ENCODE data around the gene NBL1. TPM values are rescaled to one million over a fixed set of nuclear protein-coding genes. Genes with fewer than 3 reads are reported as not detected.
A peak's percentile ranks its signal among the peaks of the same experiment; 100 is the strongest.

NBL1 gene
- 10 to 100 TPM; 21.7 to 79.8 (median 34.8) TPM for polyA plus RNA-seq (ENCODE audit: insufficient read length in 10 of 10)
- long read RNA-seq, donor 1, transcript NBL1-202 (4 exons, 2,172 nt) = major isoform, 6 of 6 reads
- long read RNA-seq, donor 1, partial matches to known transcripts = 0 of 6 reads
- long read RNA-seq, donor 1, other reads (novel, unspliced or antisense) = 0 of 6 reads
- long read RNA-seq, donor 2, transcript NBL1-202 (4 exons, 2,172 nt) = major isoform, 6 of 6 reads
- long read RNA-seq, donor 2, partial matches to known transcripts = 0 of 6 reads
- long read RNA-seq, donor 2, other reads (novel, unspliced or antisense) = 0 of 6 reads
- long read RNA-seq, donor 3 = 0 reads
- long read RNA-seq, donor 4, transcript NBL1-202 (4 exons, 2,172 nt) = major isoform, 9 of 9 reads
- long read RNA-seq, donor 4, partial matches to known transcripts = 0 of 9 reads
- long read RNA-seq, donor 4, other reads (novel, unspliced or antisense) = 0 of 9 reads
- long read RNA-seq, donor 5, transcript NBL1-202 (4 exons, 2,172 nt) = major isoform, 6 of 11 reads
- long read RNA-seq, donor 5, partial matches to known transcripts = 5 of 11 reads
- long read RNA-seq, donor 5, other reads (novel, unspliced or antisense) = 0 of 11 reads
- long read RNA-seq, donor 6, transcript NBL1-202 (4 exons, 2,172 nt) = major isoform, 6 of 6 reads
- long read RNA-seq, donor 6, partial matches to known transcripts = 0 of 6 reads
- long read RNA-seq, donor 6, other reads (novel, unspliced or antisense) = 0 of 6 reads
- long read RNA-seq, donor 7, partial matches to known transcripts = 0 of 3 reads
- long read RNA-seq, donor 7, other reads (novel, unspliced or antisense) = 0 of 3 reads
- long read RNA-seq, donor 8, partial matches to known transcripts = 0 of 4 reads
- long read RNA-seq, donor 8, other reads (novel, unspliced or antisense) = 0 of 4 reads
- long read RNA-seq, donor 9, partial matches to known transcripts = 0 of 1 reads
- long read RNA-seq, donor 9, other reads (novel, unspliced or antisense) = 0 of 1 reads

DNA sequence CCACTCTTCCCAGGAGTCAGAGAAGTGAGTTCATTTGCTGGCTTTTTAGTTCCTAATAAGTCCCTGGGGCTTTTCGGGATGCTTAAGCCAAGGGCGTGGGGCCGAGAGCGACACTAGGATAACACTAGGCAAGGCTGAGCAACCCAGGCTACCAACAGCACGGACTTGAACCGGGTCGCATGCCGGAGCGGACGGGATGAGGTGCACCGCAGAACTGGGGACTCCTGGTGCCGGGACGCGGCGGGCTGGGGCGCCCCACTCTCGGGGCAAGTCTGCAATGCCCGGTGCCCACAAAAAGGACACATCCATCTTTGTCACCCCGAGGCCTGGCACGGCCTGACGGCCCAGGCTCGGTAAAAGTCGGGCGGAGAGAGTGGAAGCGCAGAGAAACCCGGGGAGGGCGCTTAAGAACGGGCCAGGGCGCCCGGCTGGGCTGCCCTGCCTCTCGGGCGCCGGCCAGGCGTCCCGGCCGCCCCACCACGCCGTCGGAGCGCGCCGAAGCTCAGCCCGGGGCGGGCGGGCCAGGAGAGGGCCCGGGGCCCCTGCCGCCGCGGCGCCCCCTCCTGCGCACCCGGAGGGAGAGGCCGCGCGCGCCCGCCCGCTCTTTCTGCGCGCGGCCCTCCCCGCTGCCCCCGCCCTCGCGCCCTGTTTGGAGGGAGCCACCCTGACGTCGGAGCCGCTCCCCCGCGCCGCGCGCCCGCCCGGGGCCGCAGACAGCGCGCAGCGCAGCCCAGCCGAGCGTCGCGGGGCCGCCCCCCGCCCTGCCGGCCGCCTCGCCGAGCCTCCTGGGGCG, at the start of gene NBL1:
NBL1 (plus strand) TSS at position 710 of the 793 bp plus-strand sequence. CDS start 10,720 bp downstream, outside the sequence.
- peak in 2 of 3 donors; percentile 84 to 86 for DNase-seq

DNA sequence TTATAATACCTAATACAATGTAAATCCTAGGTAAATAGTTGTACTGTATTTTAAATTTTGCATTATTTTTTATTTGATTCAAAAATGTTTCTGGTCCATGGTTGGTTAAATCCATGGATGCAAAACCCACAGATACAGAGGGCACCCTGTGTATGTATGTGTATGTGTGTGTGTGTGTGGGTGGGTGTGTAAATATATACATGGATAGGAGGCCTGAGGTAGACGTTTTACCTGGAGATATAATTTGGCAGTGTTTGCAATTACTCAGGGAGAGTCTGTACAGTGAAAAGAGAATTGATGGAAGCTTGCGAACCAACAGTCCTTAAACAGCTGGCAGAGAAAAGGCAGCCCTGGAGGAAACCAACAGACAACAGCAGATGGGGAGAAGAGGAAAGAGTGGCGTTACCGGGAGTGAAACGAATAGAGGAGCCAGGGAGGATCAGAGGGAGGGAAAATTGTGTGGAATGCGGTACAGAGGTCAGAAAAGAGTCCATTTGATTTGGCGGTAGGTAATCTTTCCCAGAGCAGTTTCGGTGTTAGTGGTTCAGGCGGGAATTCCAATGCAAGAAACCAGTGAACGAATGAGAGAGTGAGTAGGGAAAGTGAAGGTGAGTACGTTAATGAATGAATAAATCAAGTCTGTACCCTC, 47.9 kb upstream of the NBL1 start:
- DNase-seq = no peak

DNA sequence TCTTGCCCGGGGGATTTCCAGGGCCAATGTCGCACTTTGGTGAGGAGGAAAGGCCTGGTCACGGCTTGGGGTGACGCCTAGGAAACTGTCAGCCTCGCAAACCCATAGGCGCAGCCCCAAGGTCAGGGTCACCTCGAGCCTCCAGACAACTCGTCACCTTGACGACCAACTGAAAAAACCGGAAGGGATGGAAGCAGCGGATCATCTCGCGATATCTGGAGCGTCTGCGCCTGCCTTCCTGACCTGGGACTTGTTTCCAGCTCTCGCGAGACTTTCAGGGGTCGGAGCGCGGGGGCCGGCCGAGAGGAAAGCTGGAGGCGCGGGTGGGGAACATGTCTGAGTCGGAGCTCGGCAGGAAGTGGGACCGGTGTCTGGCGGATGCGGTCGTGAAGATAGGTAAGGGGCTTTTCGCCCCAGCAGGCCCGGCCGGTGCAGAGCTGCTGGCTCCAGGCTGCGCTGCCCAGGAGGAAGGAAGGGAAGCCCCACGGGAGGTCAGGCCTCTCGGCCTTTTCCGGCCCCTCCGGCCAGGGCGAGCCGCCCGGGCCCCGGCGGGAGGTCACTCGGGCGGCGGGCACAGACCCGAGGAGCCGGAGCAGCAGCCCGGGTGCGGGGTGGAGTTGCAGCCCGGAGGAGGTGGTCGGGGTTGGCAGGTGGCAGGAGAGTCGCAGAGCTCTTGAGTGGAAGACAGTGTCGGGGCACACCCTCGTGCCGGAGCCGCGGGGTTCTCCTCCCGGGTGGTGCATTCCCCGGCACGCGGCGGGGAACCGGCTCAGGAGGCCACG, 47.2 kb upstream of the NBL1 start:
- peak; percentile 97 to 99 (median 98) for DNase-seq

- DNase-seq = peak; percentile 26 to 72 (median 55)
Observed at GRCh38 chr1:19597496-19598309, 46.4 kb upstream of the NBL1 start.

DNA sequence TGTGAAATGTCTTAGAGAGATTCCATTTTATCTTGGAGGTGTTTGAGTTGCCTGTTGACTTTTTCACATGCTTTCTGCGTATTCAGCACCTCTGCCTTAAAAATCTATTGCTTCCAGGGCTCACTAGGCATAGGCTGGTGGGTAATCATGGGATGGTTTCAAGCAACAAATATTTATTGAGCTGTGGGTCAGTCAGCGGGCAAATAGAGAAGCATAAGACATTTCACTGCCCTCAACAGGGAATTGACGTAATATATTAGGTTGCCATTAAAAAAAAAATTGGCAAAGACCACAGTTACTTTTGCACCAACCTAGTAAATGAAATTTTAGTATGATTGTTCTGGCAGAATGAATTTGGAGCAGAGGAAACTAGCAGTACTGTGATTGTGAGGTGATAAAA, 44.3 kb upstream of the NBL1 start:
- DNase-seq = no peak

GRCh38 chr1:19602486-19602885, 41.6 kb upstream of the NBL1 start:
- DNase-seq = no peak

DNA sequence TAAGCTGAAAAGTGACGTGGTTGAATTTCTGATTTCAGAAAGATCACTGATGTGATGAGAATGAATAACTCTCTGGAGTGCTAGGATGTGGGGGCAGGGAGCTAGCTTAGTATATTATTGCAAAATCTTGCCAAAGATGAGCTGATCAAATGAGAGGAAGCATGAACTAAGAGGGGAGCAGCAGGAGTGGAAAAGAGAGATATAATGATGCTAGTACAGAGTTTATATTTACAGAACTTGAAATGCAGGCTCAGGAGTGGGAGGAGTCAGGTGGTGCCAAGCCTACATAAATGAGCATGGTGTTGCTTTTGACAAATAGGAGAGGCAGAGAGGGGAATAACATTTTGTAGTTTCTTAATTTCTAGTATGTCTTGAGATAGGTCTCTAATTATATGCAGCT, 38.1 kb upstream of the NBL1 start:
- DNase-seq = no peak

- no peak for DNase-seq
Observed at GRCh38 chr1:19606817-19607642, 37.1 kb upstream of the NBL1 start.

DNA sequence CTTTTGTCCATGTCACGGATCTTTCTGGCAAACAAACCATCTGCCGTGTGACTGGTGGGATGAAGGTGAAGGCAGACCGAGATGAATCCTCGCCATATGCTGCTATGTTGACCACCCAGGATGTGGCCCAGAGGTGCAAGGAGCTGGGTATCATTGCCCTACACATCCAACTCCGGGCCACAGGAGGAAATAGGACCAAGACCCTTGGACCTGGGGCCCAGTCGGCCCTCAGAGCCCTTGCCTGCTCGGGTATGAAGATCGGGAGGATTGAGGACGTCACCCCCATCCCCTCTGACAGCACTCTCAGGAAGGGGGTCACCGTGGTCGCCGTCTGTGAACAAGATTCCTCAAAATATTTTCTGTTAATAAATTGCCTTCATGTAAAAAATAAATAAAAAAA, 35.9 kb upstream of the NBL1 start:
- no peak for DNase-seq

DNA sequence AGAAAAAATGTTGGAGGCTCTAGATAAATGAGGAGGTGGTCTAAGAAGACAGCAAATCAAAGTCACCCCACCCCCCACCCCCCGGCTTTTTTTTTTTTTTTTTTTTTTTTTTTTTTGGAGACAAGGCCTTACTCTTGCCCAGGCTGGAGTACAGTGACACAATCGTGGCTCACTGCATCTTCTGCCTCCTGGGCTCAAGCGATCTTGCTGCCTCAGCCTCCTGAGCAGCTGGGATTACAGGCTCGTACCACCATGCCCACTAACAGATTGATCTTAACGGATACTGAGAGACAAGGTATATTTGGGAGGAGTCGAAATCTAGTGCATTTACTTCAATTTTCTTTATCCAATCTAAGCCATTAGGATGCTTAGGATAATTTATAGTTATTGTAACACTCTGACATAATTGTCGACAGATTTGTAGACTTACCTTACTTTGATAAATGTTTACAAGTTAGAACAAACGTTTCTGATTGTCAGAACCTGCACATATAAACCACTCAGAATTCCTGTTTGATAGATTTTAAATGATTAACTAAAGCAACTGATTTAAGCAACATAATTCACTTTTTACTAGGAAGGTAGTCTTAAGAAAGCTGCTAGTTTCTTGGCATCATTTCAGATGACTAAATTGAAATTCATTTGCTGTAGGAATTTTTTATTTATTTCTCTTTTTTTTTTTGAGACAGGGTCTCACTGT, 33.7 kb upstream of the NBL1 start:
- no peak for DNase-seq

GRCh38 chr1:19612530-19612929, 31.6 kb upstream of the NBL1 start:
- no peak for DNase-seq

DNA sequence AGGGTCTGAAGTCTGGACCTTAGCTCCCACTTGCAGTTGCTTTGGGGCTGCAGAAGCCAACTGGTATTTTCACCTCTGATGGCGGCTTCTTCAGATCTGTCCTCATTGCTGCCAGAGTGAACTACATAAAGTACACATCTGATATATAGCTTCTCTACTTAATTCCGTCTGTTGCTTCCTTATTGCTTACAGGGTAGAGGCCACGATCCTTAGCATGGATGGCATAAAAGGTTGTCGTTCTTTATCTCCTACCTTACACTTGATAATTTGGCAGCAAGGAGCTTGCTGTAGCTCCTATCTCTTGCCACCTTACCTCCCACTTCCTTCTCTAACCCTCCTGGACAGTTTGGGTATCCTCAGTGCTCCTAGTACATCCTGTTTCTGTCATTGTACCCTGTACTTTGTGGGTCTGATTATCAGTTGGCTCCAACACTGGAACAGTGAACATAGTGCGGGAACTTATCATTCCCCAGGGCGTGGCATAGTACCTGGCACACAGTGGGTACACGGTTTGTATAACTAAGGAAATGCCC, 30.9 kb upstream of the NBL1 start:
- no peak for DNase-seq

- DNase-seq = no peak
Observed at GRCh38 chr1:19615438-19615837, 28.7 kb upstream of the NBL1 start.

DNA sequence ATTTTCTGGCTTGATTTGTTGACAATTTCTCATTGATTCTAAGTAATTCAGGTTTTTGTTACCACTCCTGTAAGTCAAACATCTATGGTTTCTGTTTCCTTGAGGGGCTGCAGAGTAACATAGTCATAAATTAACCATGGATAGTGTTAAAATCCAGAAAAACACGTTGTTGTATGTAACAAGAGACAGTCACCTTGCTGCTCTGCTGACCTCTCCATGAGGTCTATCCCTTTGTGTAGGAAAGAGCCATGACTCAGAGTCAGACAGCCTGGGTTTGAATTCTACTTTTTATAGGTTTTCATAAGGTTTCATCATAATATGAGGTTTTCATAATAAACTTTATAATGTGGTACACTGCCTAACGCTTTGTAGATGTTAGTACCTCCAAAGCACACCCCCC, 27.6 kb upstream of the NBL1 start:
- no peak for DNase-seq

DNA sequence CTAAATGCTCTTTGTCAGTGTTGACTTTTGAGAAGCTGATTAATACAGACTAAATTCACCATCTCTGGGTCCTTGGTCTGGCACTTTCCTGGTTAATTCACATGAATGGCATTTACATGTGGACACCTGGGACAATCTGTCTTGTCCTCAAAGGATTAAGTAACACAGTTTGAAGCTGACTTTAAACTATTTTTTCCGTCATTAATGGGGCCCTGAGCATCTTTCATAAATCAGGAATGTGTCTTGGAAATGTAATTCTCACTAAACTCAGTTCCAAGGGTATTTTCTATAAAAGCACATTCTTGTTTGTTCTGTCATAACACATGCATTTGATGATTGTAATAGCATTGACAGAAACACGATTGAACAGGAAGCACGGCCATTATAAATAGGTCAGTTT, 26.7 kb upstream of the NBL1 start:
- no peak for DNase-seq

DNA sequence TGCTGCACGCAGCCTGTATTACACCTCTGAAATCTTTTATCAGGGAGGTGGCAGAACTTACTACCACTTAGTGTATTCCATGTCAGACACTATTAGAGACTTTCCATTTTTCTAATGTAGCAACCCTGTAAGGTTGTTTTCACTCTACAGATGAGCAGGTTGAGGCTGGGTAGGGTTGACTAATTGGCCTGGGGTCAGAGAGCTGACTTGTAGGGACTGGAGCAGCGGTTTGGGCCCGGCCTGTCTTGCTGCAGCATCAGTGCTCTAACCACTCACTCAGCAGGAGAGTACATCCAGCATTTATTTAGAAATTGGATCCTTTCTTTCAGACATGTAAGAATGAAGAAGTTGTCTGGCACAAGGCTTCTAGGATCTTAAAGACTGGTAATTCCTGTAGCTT, 25.7 kb upstream of the NBL1 start:
- no peak for DNase-seq

GRCh38 chr1:19619697-19620384, 24.3 kb upstream of the NBL1 start:
- DNase-seq = peak in 1 of 3 donors; percentile 34
